Measurements from ENCODE around the gene GPD2. TPM values are rescaled to one million over a fixed set of nuclear protein-coding genes. Genes with fewer than 3 reads are reported as not detected.
A peak's percentile ranks its signal among the peaks of the same experiment; 100 is the strongest.

Gene GPD2
- total and polyA plus RNA-seq, 5 donors from 2014 or later, result 6.0 to 11.3 (median 9.0) TPM

- no peaks in the 10 kb centered on the region for H3K36me3 ChIP-seq (ENCODE audit: control insufficient read depth, insufficient read depth, low read length)
- no peaks in the 10 kb centered on the region for H3K27me3 ChIP-seq (ENCODE audit: control insufficient read depth, insufficient read depth, low read length)
- peaks cover 7% of the 10 kb centered on the region for H3K36me3 Mint-ChIP-seq
- peak overlapping the region; percentile 92 for H3K4me3 ChIP-seq (ENCODE audit: low read depth, low read length)
- H3K27ac ChIP-seq (ENCODE audit: insufficient read depth, low read length, poor library complexity, severe bottlenecking), result no peak overlapping the region
- DNase-seq, result no peak
- no peaks in the 10 kb centered on the region for H3K27me3 Mint-ChIP-seq
- H3K4me1 Mint-ChIP-seq, result peaks cover 27 to 42% (median 37%) of the 10 kb centered on the region in 4 donors
- H3K4me1 ChIP-seq (ENCODE audit: control insufficient read depth, insufficient read depth, low read length, poor library complexity, severe bottlenecking), result peaks cover 17% of the 10 kb centered on the region
- H3K9me3 ChIP-seq (ENCODE audit: control insufficient read depth in 2 of 2, low read length in 2 of 2), result no peaks in the 10 kb centered on the region
- H3K9me3 Mint-ChIP-seq, result peaks cover 0 to 2% (median 0%) of the 10 kb centered on the region in 7 donors
- peak overlapping the region; percentile 95 to 97 (median 95) for H3K27ac Mint-ChIP-seq
- ATAC-seq (ENCODE audit: low read depth in 2 of 2), result no peak
- H3K4me3 Mint-ChIP-seq, result peak overlapping the region; percentile 89 to 98 (median 94)
These were observed 1.2 kb downstream of the GPD2 start for GRCh38 chr2:156437272-156437930.

- H3K27me3 ChIP-seq (ENCODE audit: control insufficient read depth, insufficient read depth, low read length), result no peaks in the 10 kb centered on the region
- H3K4me3 ChIP-seq (ENCODE audit: low read depth, low read length), result peak overlapping the region; percentile 92
- Mint-ChIP-seq H3K27ac (peak overlapping the region; percentile 7 to 95 (median 32)), H3K4me3 (peak overlapping the region; percentile 89 to 98 (median 94)), H3K36me3 (peaks cover 7% of the 10 kb centered on the region), H3K9me3 (peaks cover 0 to 2% (median 0%) of the 10 kb centered on the region in 7 donors), H3K4me1 (peaks cover 30 to 45% (median 37%) of the 10 kb centered on the region in 4 donors), H3K27me3 (no peaks in the 10 kb centered on the region)
- no peaks in the 10 kb centered on the region for H3K9me3 ChIP-seq (ENCODE audit: control insufficient read depth in 2 of 2, low read length in 2 of 2)
- H3K36me3 ChIP-seq (ENCODE audit: control insufficient read depth, insufficient read depth, low read length), result no peaks in the 10 kb centered on the region
- H3K4me1 ChIP-seq (ENCODE audit: control insufficient read depth, insufficient read depth, low read length, poor library complexity, severe bottlenecking), result peaks cover 17% of the 10 kb centered on the region
- ATAC-seq (ENCODE audit: low read depth in 2 of 2) (no peak), DNase-seq (no peak)
- no peak overlapping the region for H3K27ac ChIP-seq (ENCODE audit: insufficient read depth, low read length, poor library complexity, severe bottlenecking)
These were observed 1.8 kb downstream of the GPD2 start for GRCh38 chr2:156437931-156438410.

GRCh38 chr2:156443089-156443488, 6.9 kb downstream of the GPD2 start:
- no peaks in the 10 kb centered on the region for H3K36me3 ChIP-seq (ENCODE audit: control insufficient read depth, insufficient read depth, low read length)
- H3K4me1 ChIP-seq (ENCODE audit: control insufficient read depth, insufficient read depth, low read length, poor library complexity, severe bottlenecking), result peaks cover 2% of the 10 kb centered on the region
- peaks cover 17% of the 10 kb centered on the region for H3K36me3 Mint-ChIP-seq
- no peak overlapping the region for H3K27ac ChIP-seq (ENCODE audit: insufficient read depth, low read length, poor library complexity, severe bottlenecking)
- no peak overlapping the region for H3K4me3 Mint-ChIP-seq
- no peaks in the 10 kb centered on the region for H3K9me3 ChIP-seq (ENCODE audit: control insufficient read depth in 2 of 2, low read length in 2 of 2)
- H3K27me3 Mint-ChIP-seq, result no peaks in the 10 kb centered on the region
- no peak overlapping the region for H3K4me3 ChIP-seq (ENCODE audit: low read depth, low read length)
- DNase-seq (no peak), ATAC-seq (ENCODE audit: low read depth in 2 of 2) (no peak)
- H3K4me1 Mint-ChIP-seq, result peaks cover 30 to 36% (median 33%) of the 10 kb centered on the region in 4 donors
- peaks cover 0 to 3% (median 0%) of the 10 kb centered on the region in 7 donors for H3K9me3 Mint-ChIP-seq
- no peak overlapping the region for H3K27ac Mint-ChIP-seq
- no peaks in the 10 kb centered on the region for H3K27me3 ChIP-seq (ENCODE audit: control insufficient read depth, insufficient read depth, low read length)

GRCh38 chr2:156445296-156446220, 9.4 kb downstream of the GPD2 start:
- no peaks in the 10 kb centered on the region for H3K36me3 ChIP-seq (ENCODE audit: control insufficient read depth, insufficient read depth, low read length)
- Mint-ChIP-seq H3K36me3 (peaks cover 21% of the 10 kb centered on the region), H3K27me3 (no peaks in the 10 kb centered on the region), H3K27ac (no peak overlapping the region), H3K4me1 (peaks cover 16 to 35% (median 28%) of the 10 kb centered on the region in 4 donors), H3K4me3 (no peak overlapping the region), H3K9me3 (peaks cover 0 to 5% (median 0%) of the 10 kb centered on the region in 7 donors)
- no peak overlapping the region for H3K27ac ChIP-seq (ENCODE audit: insufficient read depth, low read length, poor library complexity, severe bottlenecking)
- H3K27me3 ChIP-seq (ENCODE audit: control insufficient read depth, insufficient read depth, low read length), result no peaks in the 10 kb centered on the region
- no peaks in the 10 kb centered on the region for H3K9me3 ChIP-seq (ENCODE audit: control insufficient read depth in 2 of 2, low read length in 2 of 2)
- no peak for DNase-seq
- no peak overlapping the region for H3K4me3 ChIP-seq (ENCODE audit: low read depth, low read length)
- H3K4me1 ChIP-seq (ENCODE audit: control insufficient read depth, insufficient read depth, low read length, poor library complexity, severe bottlenecking), result no peaks in the 10 kb centered on the region
- ATAC-seq (ENCODE audit: low read depth in 2 of 2), result no peak

GRCh38 chr2:156447761-156448160, 11.6 kb downstream of the GPD2 start:
- Mint-ChIP-seq H3K9me3 (peaks cover 0 to 4% (median 1%) of the 10 kb centered on the region in 7 donors), H3K27ac (no peak overlapping the region), H3K27me3 (no peaks in the 10 kb centered on the region), H3K36me3 (peaks cover 23% of the 10 kb centered on the region), H3K4me3 (no peak overlapping the region), H3K4me1 (peaks cover 18 to 34% (median 29%) of the 10 kb centered on the region in 4 donors)
- Histone ChIP-seq H3K9me3 (ENCODE audit: control insufficient read depth in 2 of 2, low read length in 2 of 2) (no peaks in the 10 kb centered on the region), H3K4me1 (ENCODE audit: control insufficient read depth, insufficient read depth, low read length, poor library complexity, severe bottlenecking) (no peaks in the 10 kb centered on the region), H3K27me3 (ENCODE audit: control insufficient read depth, insufficient read depth, low read length) (no peaks in the 10 kb centered on the region), H3K36me3 (ENCODE audit: control insufficient read depth, insufficient read depth, low read length) (no peaks in the 10 kb centered on the region), H3K27ac (ENCODE audit: insufficient read depth, low read length, poor library complexity, severe bottlenecking) (no peak overlapping the region), H3K4me3 (ENCODE audit: low read depth, low read length) (no peak overlapping the region)
- no peak for DNase-seq
- no peak for ATAC-seq (ENCODE audit: low read depth in 2 of 2)

GRCh38 chr2:156448766-156449165, 12.6 kb downstream of the GPD2 start:
- Mint-ChIP-seq H3K27me3 (no peaks in the 10 kb centered on the region), H3K4me3 (no peak overlapping the region), H3K27ac (no peak overlapping the region), H3K4me1 (peaks cover 18 to 41% (median 31%) of the 10 kb centered on the region in 4 donors), H3K9me3 (peaks cover 0 to 9% (median 1%) of the 10 kb centered on the region in 7 donors), H3K36me3 (peaks cover 31% of the 10 kb centered on the region)
- H3K9me3 ChIP-seq (ENCODE audit: control insufficient read depth in 2 of 2, low read length in 2 of 2), result no peaks in the 10 kb centered on the region
- H3K4me1 ChIP-seq (ENCODE audit: control insufficient read depth, insufficient read depth, low read length, poor library complexity, severe bottlenecking), result no peaks in the 10 kb centered on the region
- ATAC-seq (ENCODE audit: low read depth in 2 of 2) (no peak), DNase-seq (no peak)
- no peak overlapping the region for H3K27ac ChIP-seq (ENCODE audit: insufficient read depth, low read length, poor library complexity, severe bottlenecking)
- no peaks in the 10 kb centered on the region for H3K27me3 ChIP-seq (ENCODE audit: control insufficient read depth, insufficient read depth, low read length)
- H3K4me3 ChIP-seq (ENCODE audit: low read depth, low read length), result no peak overlapping the region
- no peaks in the 10 kb centered on the region for H3K36me3 ChIP-seq (ENCODE audit: control insufficient read depth, insufficient read depth, low read length)

- no peak for DNase-seq
- Mint-ChIP-seq H3K4me3 (no peak overlapping the region), H3K9me3 (peaks cover 0 to 9% (median 2%) of the 10 kb centered on the region in 7 donors), H3K4me1 (peaks cover 16 to 48% (median 28%) of the 10 kb centered on the region in 4 donors), H3K36me3 (peaks cover 26% of the 10 kb centered on the region), H3K27me3 (no peaks in the 10 kb centered on the region), H3K27ac (peak overlapping the region in 2 of 3 donors; percentile 23 to 45)
- H3K4me1 ChIP-seq (ENCODE audit: control insufficient read depth, insufficient read depth, low read length, poor library complexity, severe bottlenecking), result no peaks in the 10 kb centered on the region
- no peaks in the 10 kb centered on the region for H3K9me3 ChIP-seq (ENCODE audit: control insufficient read depth in 2 of 2, low read length in 2 of 2)
- no peak for ATAC-seq (ENCODE audit: low read depth in 2 of 2)
- H3K27ac ChIP-seq (ENCODE audit: insufficient read depth, low read length, poor library complexity, severe bottlenecking), result no peak overlapping the region
- no peaks in the 10 kb centered on the region for H3K27me3 ChIP-seq (ENCODE audit: control insufficient read depth, insufficient read depth, low read length)
- H3K4me3 ChIP-seq (ENCODE audit: low read depth, low read length), result no peak overlapping the region
- H3K36me3 ChIP-seq (ENCODE audit: control insufficient read depth, insufficient read depth, low read length), result no peaks in the 10 kb centered on the region
These were observed 16.8 kb downstream of the GPD2 start for GRCh38 chr2:156452971-156453370.

Measured in CD4-positive, CD25-positive, alpha-beta regulatory T cell (primary cell).